GM18519 (cell line): ENCODE measurements around the gene MCF2L2.
"Not testable (repeated sequence)": the region's sequence is repeated elsewhere in the genome, so short reads cannot be mapped to it uniquely, and the experiment has no call there.

Experiments
- ATAC-seq: cut with Tn5 transposase; IDR thresholded peaks from one replicate; pipeline ENCODE4 v1.9.1; 2021; ENCODE audit warnings: mild to moderate bottlenecking, moderate library complexity; ENCODE audit not compliant: unreplicated experiment, low FRiP score

Gene MCF2L2

GRCh38 chr3:183252118-183252782 lies 176.2 kb downstream of the MCF2L2 start:
- ATAC-seq, result no peak

- no peak for ATAC-seq
Measured at GRCh38 chr3:183249006-183249718, 179.3 kb downstream of the MCF2L2 start.

- ATAC-seq, result no peak
Measured at GRCh38 chr3:183247011-183247589, 181.3 kb downstream of the MCF2L2 start.

GRCh38 chr3:183244981-183245476 lies 183.4 kb downstream of the MCF2L2 start:
- no peak for ATAC-seq

- no peak for ATAC-seq
Measured at GRCh38 chr3:183244219-183244618, 184.2 kb downstream of the MCF2L2 start.

GRCh38 chr3:183242431-183242830 lies 186.0 kb downstream of the MCF2L2 start:
- ATAC-seq, result no peak

- no peak for ATAC-seq
Measured at GRCh38 chr3:183239046-183239445, 189.4 kb downstream of the MCF2L2 start.

GRCh38 chr3:183233966-183234365 lies 194.5 kb downstream of the MCF2L2 start:
- no peak for ATAC-seq

GRCh38 chr3:183230826-183231225 lies 197.6 kb downstream of the MCF2L2 start:
- ATAC-seq, result no peak

GRCh38 chr3:183230251-183230650 lies 198.2 kb downstream of the MCF2L2 start:
- ATAC-seq, result not testable (repeated sequence)

- ATAC-seq, result no peak
Measured at GRCh38 chr3:183229178-183229577, 199.2 kb downstream of the MCF2L2 start.

GRCh38 chr3:183227586-183227985 lies 200.8 kb downstream of the MCF2L2 start:
- no peak for ATAC-seq

- no peak for ATAC-seq
Measured at GRCh38 chr3:183226333-183226890, 202.0 kb downstream of the MCF2L2 start.

GRCh38 chr3:183224180-183224970 lies 204.0 kb downstream of the MCF2L2 start:
- ATAC-seq, result no peak

- ATAC-seq, result no peak
Measured at GRCh38 chr3:183222631-183223235, 205.7 kb downstream of the MCF2L2 start.

- no peak for ATAC-seq
Measured at GRCh38 chr3:183220828-183221227, 207.6 kb downstream of the MCF2L2 start.

GRCh38 chr3:183218826-183219225 lies 209.6 kb downstream of the MCF2L2 start:
- ATAC-seq, result no peak

- ATAC-seq, result no peak
Measured at GRCh38 chr3:183217548-183218332, 210.7 kb downstream of the MCF2L2 start.

- ATAC-seq, result no peak
Measured at GRCh38 chr3:183215591-183216202, 212.7 kb downstream of the MCF2L2 start.
